Heart left ventricle (tissue), 16 donors: Measurements from ENCODE around the gene ASCC3. TPM values are rescaled to one million over a fixed set of nuclear protein-coding genes. Genes with fewer than 3 reads are reported as not detected.

Experiments used
- ATAC-seq, 4 donors: fragments of 200-7000 bp; cut with Tn5 transposase; one replicate each; pipeline ENCODE4 v1.9.1; 2020 to 2022; ENCODE audit warnings: moderate library complexity in 4 of 4, mild to moderate bottlenecking in 3 of 4, moderate number of reproducible peaks in 1 of 4
- DNase-seq, 5 donors: peaks; one replicate each; pipeline ENCODE4 v3.0.0-alpha.2; 2020
- H3K27ac ChIP-seq, 12 donors: fragments of 200-600 bp; sonication (generic) in 4 of 12; one replicate each; pipeline versions ENCODE4 v1.5.0 to v1.8.0; 2016 to 2022; ENCODE audit warnings: mild to moderate bottlenecking in 2 of 12
- H3K27me3 ChIP-seq, 9 donors: fragments of 200-600 bp; sonication (generic) in 2 of 9; one replicate each; pipeline versions ENCODE4 v1.5.1 to v1.8.0; 2016 to 2022; ENCODE audit warnings: mild to moderate bottlenecking in 3 of 9
- H3K36me3 ChIP-seq, 9 donors: fragments of 200-600 bp; sonication (generic) in 2 of 9; one replicate each; pipeline versions ENCODE4 v1.5.0 to v1.8.0; 2018 to 2022; ENCODE audit warnings: mild to moderate bottlenecking in 2 of 9
- H3K4me1 ChIP-seq, 12 donors: fragments of 200-600 bp; sonication (generic) in 4 of 12; one replicate each; pipeline versions ENCODE4 v1.5.0 to v1.8.0; 2016 to 2022; ENCODE audit warnings: mild to moderate bottlenecking in 3 of 12
- H3K4me3 ChIP-seq, 12 donors: fragments of 200-600 bp; sonication (generic) in 4 of 12; one replicate each; pipeline versions ENCODE4 v1.5.0 to v1.8.0; 2017 to 2022; ENCODE audit warnings: mild to moderate bottlenecking in 9 of 12, moderate library complexity in 4 of 12
- H3K9me3 ChIP-seq, 12 donors: fragments of 200-600 bp; sonication (generic) in 4 of 12; one replicate each; pipeline versions ENCODE4 v1.5.0 to v1.8.0; 2016 to 2022; ENCODE audit warnings: mild to moderate bottlenecking in 1 of 12
- POLR2A ChIP-seq, 2 donors: fragments of 450-650 bp; IDR thresholded peaks; one replicate each; pipeline ENCODE4 v1.6.1; 2017; ENCODE audit warnings: antibody characterized with exemption in 2 of 2, mild to moderate bottlenecking in 2 of 2, moderate library complexity in 2 of 2
- WGBS, 4 donors: extraction: QIAGEN DNeasy Blood & Tissue Kit in 2 of 4; methylation state at CpG; one replicate each; pipeline versions ENCODE4 v1.1.5 to v1.1.7; 2013 to 2018; 5-methylcytosine and 5-hydroxymethylcytosine counted together
- intact Hi-C, 10 donors: fragments of 100-400 bp; cut with DNase I; formaldehyde crosslinking; loops; one replicate each; pipeline versions ENCODE4 v1.11.1 to v1.14.2; 2022
- polyA plus RNA-seq, 2 donors: library from polyadenylated mRNA; stranded (reverse); fragments of 200-250 nt; gene quantifications; one replicate each; pipeline ENCODE4 v1.2.3, GENCODE V29; 2013
- total RNA-seq, 9 donors: library from RNA; depleted of rRNA in 2 of 9; stranded (reverse); fragments of >200 nt in 2 of 9; fragmentation: NEBNext Ultra II Directional in 3 of 9; extraction: Animal tissue kit (Norgen Biotek cat#: 25700) in 3 of 9; gene quantifications; one replicate each; pipeline versions ENCODE4 v1.1.0 to v1.2.4, GENCODE V29; 2016 to 2023
- TF ChIP-seq, protein P1 (sequence below), 12 donors: fragments of 200-600 bp; sonication (generic) in 4 of 12; IDR thresholded peaks; one replicate each; pipeline versions ENCODE4 v1.5.0 to v1.8.0; 2018 to 2022; ENCODE audit warnings: antibody characterized with exemption in 12 of 12, mild to moderate bottlenecking in 5 of 12
- donor health status: ischemic (EF 13 %, LVEDD 7.1; RV severe dilation, severe dysfunction).
- donor health status: healthy with polysubstance abuse.
- donor health status: DM: no; HTN: yes; CAD: no.
- donor health status: DM: no; HTN: no; CAD: no.
- donor health status: ischemic (EF 25% LVEDD 6.9; RV normal size, moderate dysfunction).
- donor health status: ischemic (EF 25% LVEDD 5.7; RV mildly dilated, moderate dysfunction).
- donor health status: healthy.
- donor health status: DM: yes; HTN: yes; CAD: no.
- donor health status: ischemic (EF 35%, LVEDD 5.7; RV mildly dilated, moderate dysfunction).
- donor health status: nonischemic (EF 11% LVEDD 7.7; RV severe dilation, severe dysfunction).
- donor health status: DM: yes; HTN: yes; CAD: no.
- donor health status: PGD.
- donor health status: ischemic (EF 29% LVEDD 5.4; RV normal size, mild dysfunction).
- donor health status: nonischemic (EF 23%, LVEDD 6.1; RV moderate dilation, normal function).

Gene ASCC3
- total and polyA plus RNA-seq, 11 donors, result 3.4 to 29.2 (median 15.0) TPM

DNA sequence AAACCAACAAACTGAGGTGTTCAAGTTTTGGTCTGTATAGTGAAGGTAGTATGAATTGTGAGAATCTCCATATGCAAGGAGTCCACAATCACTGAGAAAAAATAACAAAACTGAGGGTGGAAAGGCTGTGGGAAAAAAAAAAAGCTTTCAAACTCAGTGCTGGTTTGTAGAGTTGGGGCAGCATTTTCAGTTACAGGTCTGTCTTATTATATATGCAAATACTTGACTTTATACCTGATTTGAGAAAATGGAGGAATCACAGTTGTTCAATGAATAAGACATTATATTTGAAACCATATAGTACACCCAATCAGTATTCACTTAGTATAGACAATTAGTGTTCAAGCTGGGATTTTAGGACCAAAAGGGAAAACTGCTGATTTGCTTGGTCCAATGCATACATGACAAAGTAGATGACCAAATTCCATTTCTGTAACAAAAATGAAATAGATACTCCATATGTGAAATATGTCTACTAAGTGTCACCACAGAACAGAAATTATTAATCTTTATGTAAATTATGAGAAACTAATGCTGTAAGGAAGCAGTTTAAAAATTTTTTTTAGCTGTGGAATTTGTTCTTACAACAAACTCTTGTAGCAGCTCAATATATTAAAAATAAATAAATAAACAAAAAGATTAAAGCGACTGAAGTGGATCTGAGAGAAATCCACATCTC lies 187.7 kb downstream of the ASCC3 start:
- 94 to 98% (median 97%) methylated on average over 1 of the region's 1 CpG for WGBS, 4 donors
- H3K4me3 ChIP-seq, result no peak overlapping the region
- H3K4me1 ChIP-seq, result peaks cover 0 to 5% (median 0%) of the 10 kb centered on the region in 12 donors
- H3K27me3 ChIP-seq, result no peaks in the 10 kb centered on the region
- no peaks in the 10 kb centered on the region for H3K9me3 ChIP-seq
- H3K27ac ChIP-seq, result no peak overlapping the region
- no peak for DNase-seq
- no peaks in the 10 kb centered on the region for H3K36me3 ChIP-seq
- ATAC-seq, result no peak
- intact Hi-C loops, result no loop called here
- no peak for TF ChIP-seq POLR2A (IDR thresholded peaks at IDR 0.05)
- TF ChIP-seq, protein P1, sequence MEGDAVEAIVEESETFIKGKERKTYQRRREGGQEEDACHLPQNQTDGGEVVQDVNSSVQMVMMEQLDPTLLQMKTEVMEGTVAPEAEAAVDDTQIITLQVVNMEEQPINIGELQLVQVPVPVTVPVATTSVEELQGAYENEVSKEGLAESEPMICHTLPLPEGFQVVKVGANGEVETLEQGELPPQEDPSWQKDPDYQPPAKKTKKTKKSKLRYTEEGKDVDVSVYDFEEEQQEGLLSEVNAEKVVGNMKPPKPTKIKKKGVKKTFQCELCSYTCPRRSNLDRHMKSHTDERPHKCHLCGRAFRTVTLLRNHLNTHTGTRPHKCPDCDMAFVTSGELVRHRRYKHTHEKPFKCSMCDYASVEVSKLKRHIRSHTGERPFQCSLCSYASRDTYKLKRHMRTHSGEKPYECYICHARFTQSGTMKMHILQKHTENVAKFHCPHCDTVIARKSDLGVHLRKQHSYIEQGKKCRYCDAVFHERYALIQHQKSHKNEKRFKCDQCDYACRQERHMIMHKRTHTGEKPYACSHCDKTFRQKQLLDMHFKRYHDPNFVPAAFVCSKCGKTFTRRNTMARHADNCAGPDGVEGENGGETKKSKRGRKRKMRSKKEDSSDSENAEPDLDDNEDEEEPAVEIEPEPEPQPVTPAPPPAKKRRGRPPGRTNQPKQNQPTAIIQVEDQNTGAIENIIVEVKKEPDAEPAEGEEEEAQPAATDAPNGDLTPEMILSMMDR (IDR thresholded peaks at IDR 0.05), result no peak

DNA sequence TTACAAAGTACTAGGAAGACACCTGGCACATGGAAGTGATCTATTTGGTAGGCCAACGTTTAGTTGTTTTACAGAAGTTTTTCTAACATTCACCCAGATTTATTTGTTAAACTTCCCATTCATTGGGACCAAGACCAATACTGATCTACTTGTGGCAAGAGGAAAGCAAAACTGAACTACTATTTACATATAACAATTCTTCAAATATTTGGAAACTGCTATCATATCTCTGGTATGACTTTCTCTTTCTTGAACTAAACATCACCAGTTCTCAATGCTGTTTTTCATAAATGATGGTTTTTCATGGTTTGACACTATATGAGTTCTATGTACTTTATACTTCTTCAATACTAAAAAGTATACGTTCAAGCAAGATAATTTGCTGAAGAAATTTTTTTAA lies 189.2 kb downstream of the ASCC3 start:
- Histone ChIP-seq H3K9me3 (no peaks in the 10 kb centered on the region), H3K4me3 (no peak overlapping the region), H3K4me1 (peaks cover 0 to 5% (median 0%) of the 10 kb centered on the region in 12 donors), H3K27me3 (no peaks in the 10 kb centered on the region), H3K36me3 (no peaks in the 10 kb centered on the region), H3K27ac (no peak overlapping the region)
- TF ChIP-seq, protein P1 (IDR thresholded peaks at IDR 0.05), result no peak
- TF ChIP-seq POLR2A (IDR thresholded peaks at IDR 0.05), result no peak
- no peak for ATAC-seq
- no peak for DNase-seq
- intact Hi-C loops, result no loop called here
- 83 to 86% (median 85%) methylated on average over 2 of the region's 2 CpGs for WGBS, 4 donors

DNA sequence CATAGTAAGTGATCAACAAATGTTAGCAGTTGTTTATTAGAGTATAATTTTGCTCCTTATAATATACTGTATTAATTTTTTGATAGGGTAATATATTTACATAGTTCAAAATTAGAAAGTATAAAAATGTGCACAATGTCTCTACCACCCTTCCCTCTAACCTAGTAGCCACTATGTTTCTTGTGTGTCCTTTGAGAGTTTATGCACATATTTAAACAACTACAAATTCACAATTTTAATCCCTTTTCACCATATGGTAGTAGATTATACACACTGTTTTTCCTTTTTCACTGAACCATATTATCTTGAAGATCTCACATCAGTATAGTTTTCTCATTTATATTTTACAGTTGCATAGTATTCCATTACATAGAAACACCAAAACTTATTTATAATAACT lies 194.9 kb downstream of the ASCC3 start:
- TF ChIP-seq, protein P1 (IDR thresholded peaks at IDR 0.05), result no peak
- no peak for TF ChIP-seq POLR2A (IDR thresholded peaks at IDR 0.05)
- no peaks in the 10 kb centered on the region for H3K9me3 ChIP-seq
- H3K4me3 ChIP-seq, result no peak overlapping the region
- intact Hi-C loops, result no loop called here
- no peaks in the 10 kb centered on the region for H3K27me3 ChIP-seq
- no peak for ATAC-seq
- no peaks in the 10 kb centered on the region for H3K36me3 ChIP-seq
- H3K4me1 ChIP-seq, result peaks cover 0 to 5% (median 0%) of the 10 kb centered on the region in 12 donors
- no peak for DNase-seq
- no peak overlapping the region for H3K27ac ChIP-seq

DNA sequence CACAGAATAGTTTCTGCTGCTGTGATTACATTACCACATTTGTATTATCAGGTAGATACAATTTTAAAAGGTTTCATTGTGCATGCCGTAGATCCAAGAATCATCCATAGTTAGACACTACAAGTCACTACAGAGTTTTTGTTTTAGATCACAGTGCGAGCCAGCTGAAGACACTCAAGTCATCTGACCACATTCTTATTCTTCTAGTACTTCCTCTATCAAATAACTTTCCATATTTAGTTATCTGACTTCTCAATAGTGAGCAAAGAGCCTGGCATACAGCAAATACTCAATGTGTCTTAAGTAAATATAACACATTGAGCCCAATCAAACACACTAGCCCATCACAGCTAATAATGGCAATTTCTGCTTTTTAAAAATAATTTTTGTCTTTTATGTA lies 195.4 kb downstream of the ASCC3 start:
- Histone ChIP-seq H3K27ac (no peak overlapping the region), H3K4me1 (peaks cover 0 to 5% (median 0%) of the 10 kb centered on the region in 12 donors), H3K4me3 (no peak overlapping the region), H3K27me3 (no peaks in the 10 kb centered on the region), H3K36me3 (no peaks in the 10 kb centered on the region), H3K9me3 (no peaks in the 10 kb centered on the region)
- WGBS, 4 donors, result 56 to 66% (median 59%) methylated on average over 2 of the region's 2 CpGs
- no peak for DNase-seq
- intact Hi-C loops, result no loop called here
- no peak for ATAC-seq
- TF ChIP-seq POLR2A (IDR thresholded peaks at IDR 0.05), result no peak
- TF ChIP-seq, protein P1 (IDR thresholded peaks at IDR 0.05), result no peak
